ENCODE data around the gene MBOAT1.
A peak's percentile ranks its signal among the peaks of the same experiment; 100 is the strongest.

MBOAT1 gene

GRCh38 chr6:20235041-20235440, 22.8 kb upstream of the MBOAT1 start:
- in situ Hi-C loops (cut with MboI; ENCODE audit: low pct_unique_long_range_greater_than_20kb, low sequenced_read_pairs), result no loop called here
- DNase-seq, result no peak

GRCh38 chr6:20234136-20234535, 21.9 kb upstream of the MBOAT1 start:
- in situ Hi-C loops (cut with MboI; ENCODE audit: low pct_unique_long_range_greater_than_20kb, low sequenced_read_pairs), result no loop called here
- no peak for DNase-seq

GRCh38 chr6:20233007-20233730, 20.9 kb upstream of the MBOAT1 start:
- in situ Hi-C loops (cut with MboI; ENCODE audit: low pct_unique_long_range_greater_than_20kb, low sequenced_read_pairs), result no loop called here

GRCh38 chr6:20232188-20232587, 19.9 kb upstream of the MBOAT1 start:
- DNase-seq, result no peak
- in situ Hi-C loops (cut with MboI; ENCODE audit: low pct_unique_long_range_greater_than_20kb, low sequenced_read_pairs), result no loop called here

More at GRCh38 chr6:20233007-20233730, 20.9 kb upstream of the MBOAT1 start:
- no peak for DNase-seq

DNA sequence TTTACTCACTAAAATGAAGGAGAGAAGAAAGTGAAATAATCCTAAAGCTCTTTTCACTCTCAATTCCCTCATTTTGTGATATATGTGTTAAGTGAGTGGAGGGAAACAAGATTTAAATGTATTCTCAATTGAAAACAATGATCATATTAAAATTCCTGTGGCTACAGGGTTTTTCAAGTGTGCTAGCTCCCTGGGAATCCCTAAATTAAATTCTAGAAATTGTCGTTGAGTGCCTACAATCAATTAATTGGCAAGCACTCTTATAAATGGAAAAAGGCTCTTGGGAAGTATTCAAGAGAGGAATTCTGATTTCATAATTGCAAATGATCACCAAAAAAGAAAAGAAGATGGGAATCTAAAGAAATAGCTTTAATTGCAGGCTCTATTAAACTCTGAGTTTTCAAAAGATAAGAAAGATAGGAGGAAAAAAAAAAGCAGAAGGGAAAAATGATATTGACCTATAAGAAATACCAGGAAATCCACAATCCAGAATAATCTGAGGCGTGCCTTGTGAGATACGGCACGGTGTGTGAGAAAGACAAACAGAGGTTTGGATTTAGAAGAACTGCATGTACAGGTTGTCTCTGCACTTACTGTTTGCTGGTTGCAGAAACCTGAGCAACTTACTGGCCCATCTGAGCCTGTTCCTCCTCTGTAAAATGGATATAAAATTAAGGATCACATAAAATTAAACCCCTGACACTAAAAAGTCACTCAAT, 18.3 kb upstream of the MBOAT1 start:
- DNase-seq, result no peak
- in situ Hi-C loops (cut with MboI; ENCODE audit: low pct_unique_long_range_greater_than_20kb, low sequenced_read_pairs), result no loop called here

DNA sequence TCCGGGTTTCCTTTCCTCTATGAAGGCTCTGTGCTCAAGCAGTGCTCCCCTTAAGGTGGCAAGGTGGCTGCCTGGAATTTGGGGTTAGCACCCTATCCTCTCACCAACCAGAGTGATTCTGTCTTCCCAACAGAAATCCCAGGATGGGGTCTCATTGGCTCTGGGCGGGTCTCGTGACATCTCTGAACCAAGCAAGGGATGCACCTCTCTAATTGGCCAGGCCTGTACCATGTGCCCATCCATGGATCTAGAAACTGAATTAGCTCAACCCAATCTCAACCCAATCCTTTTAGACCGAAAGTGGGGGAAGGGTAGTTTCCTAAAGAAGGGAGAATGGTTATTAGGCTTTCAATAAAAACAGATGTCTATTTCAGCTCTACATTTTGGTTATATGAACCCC, 17.6 kb upstream of the MBOAT1 start:
- in situ Hi-C loops (cut with MboI; ENCODE audit: low pct_unique_long_range_greater_than_20kb, low sequenced_read_pairs), result no loop called here
- DNase-seq, result no peak

DNA sequence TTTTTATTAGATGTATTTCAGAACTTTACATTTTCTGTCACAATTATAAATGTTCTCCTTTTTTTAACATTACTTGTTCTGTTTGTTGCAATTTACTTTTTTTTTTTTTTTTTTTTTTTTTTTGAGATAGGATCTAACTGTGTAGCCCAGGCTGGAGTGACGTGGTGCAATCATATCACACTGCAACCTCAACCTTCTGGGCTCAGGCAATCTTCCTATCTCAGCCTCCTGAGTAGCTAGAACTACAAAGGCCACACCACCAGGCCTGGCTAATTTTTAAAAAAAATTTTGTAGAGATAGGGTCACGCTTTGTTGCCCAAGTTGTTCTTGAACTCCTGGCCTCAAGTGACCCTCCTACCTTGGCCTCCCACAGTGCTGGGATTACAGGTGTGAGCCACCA, 15.1 kb upstream of the MBOAT1 start:
- DNase-seq, result no peak
- in situ Hi-C loops (cut with MboI; ENCODE audit: low pct_unique_long_range_greater_than_20kb, low sequenced_read_pairs), result no loop called here

DNA sequence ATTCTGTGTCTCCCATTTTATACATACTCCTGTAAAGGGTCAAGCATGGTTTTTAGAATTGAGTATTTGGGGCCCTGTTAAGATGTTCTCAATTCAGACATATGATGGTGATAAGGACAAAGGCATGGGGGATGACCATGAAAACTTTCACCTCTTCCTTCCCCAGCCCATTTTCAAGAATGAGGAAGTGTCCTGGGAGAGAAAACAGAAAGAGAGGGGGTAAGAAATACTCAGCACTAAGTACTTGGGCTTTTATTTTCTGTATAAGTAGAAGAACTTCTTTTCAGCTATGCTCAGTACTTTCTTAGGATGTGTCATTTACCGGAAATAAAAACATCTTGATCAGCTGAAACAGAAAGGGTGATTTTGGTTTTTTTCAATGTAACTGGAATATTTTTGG, 10.9 kb upstream of the MBOAT1 start:
- in situ Hi-C loops (cut with MboI; ENCODE audit: low pct_unique_long_range_greater_than_20kb, low sequenced_read_pairs), result no loop called here
- DNase-seq, result peak; percentile 61

DNA sequence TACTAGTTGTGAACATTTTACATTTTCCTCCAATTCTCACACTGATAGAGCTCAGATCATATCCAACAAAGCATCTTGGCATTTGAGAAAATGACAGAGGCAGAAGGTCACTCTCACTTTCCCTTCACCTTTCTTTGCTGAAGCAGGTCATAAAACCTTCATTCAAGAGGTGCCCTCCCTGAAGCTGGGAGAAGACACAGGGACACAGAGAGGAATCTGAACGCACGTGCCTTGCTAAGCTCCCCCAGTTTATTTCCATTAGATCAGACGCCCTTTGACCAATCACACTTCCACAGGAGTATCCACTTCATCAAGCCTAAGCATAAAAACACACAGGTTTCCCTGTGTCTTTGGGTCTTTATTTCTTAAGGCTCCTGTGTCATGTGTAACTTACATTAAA, 9.2 kb upstream of the MBOAT1 start:
- DNase-seq, result no peak
- in situ Hi-C loops (cut with MboI; ENCODE audit: low pct_unique_long_range_greater_than_20kb, low sequenced_read_pairs), result no loop called here

DNA sequence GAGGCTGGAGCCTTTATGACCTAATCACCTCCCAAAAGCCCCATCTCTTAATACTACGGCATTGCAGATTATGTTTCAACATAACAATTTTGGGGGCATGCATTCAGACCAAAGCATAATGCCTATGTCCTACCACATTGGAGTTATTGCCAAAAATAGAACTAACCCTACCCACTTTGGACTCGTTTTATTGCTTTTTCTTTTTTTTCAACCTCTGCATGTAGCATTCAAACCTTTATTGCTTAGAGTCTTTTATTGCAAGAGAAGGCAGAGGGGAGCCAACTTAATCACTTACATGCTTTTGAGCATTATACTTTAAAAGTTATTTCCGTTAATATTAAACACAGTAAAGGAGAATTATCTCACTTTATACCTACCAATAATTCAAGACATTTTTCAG, 8.1 kb upstream of the MBOAT1 start:
- in situ Hi-C loops (cut with MboI; ENCODE audit: low pct_unique_long_range_greater_than_20kb, low sequenced_read_pairs), result no loop called here
- no peak for DNase-seq

DNA sequence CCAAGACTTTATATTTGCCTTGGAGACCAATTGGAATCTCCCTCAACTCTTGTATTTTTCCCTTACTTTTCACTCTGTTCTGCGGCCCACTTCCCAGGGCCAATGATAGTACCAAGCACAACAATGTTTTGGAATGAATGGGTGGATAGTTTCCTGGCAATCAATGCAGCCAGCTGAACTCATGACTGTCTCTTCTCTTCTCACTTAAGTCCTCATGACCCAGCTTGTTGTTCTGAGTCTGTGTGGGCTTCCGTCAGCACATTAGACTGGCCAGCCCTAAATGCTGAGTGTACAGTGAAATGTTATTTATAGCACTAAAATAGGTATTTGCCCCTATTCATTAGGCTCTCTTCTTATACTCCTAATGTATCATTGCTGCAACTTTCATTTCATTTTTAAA, 5.6 kb upstream of the MBOAT1 start:
- in situ Hi-C loops (cut with MboI; ENCODE audit: low pct_unique_long_range_greater_than_20kb, low sequenced_read_pairs), result no loop called here
- no peak for DNase-seq

DNA sequence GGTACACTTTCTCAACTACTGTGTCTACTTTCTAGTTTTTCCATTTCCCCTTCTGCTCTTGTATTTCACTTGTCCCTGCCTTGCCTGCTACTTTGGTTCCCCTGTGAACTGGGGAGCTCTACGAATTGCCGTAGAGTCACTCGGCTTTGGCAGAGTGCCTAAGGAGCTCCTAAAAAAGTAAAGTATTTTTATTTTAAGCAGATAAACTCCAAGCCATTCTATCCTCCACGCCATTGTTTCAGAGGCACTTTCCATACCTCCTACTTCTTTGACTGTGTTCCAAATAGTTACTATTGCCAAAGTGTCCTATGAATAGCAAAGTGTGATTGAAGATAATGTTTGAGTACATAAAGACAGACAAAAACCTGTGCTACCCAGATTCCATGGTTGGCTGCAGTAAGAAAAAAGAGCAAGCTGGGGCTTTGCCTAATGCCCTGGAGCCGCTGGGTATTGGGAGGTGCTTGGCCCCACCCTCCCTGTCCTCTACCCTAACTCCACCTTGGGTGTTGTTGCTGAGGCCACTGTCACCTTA, 5.1 kb upstream of the MBOAT1 start:
- in situ Hi-C loops (cut with MboI; ENCODE audit: low pct_unique_long_range_greater_than_20kb, low sequenced_read_pairs), result no loop called here
- DNase-seq, result no peak

DNA sequence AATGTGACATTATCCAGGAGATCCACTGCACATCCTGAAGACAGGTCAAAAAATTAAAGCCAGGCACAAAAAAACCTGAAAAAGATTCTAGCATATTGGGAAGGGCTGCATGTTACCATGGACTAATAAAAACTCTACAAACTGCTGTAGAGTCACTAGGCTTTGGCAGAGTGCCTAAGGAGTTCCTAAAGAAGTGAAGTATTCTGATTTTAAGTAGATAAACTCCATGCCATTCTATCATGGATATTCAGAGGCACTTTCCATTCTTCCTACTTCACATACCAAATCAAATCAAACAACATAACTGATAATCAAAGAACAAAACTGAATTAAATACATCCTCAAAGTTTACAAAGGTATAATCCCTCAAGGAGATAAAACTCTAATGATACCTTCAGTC, 3.0 kb upstream of the MBOAT1 start:
- in situ Hi-C loops (cut with MboI; ENCODE audit: low pct_unique_long_range_greater_than_20kb, low sequenced_read_pairs), result no loop called here

GRCh38 chr6:20213271-20213798, 1.1 kb upstream of the MBOAT1 start:
- in situ Hi-C loops (cut with MboI; ENCODE audit: low pct_unique_long_range_greater_than_20kb, low sequenced_read_pairs), result no loop called here
- peak; percentile 74 for DNase-seq

More for the DNA sequence above, 3.0 kb upstream of the MBOAT1 start:
- no peak for DNase-seq

DNA sequence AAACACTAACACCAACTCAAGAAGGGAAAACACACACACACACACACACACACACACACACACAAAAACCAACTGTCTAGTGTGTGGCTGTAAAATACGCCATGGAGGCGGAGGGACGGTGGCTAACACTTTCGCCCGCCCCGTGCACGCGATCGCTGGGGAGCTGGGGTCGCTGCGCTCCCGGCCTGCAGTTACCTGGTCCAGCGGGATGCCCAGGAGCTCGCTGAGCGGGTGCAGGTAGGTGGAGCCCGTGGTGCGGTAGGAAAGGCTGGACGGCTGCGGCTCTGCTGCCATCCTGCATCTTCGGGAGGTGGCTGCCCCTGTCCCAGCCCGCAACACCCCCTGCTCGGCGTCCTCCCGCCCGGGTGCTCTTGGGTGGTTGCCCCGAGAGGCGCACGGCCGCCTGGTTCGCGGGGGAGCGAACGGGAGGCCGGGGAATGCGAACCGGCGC, 303 bp downstream of the MBOAT1 start:
- in situ Hi-C loops (cut with MboI; ENCODE audit: low pct_unique_long_range_greater_than_20kb, low sequenced_read_pairs), result no loop called here
- DNase-seq, result no peak

- in situ Hi-C loops (cut with MboI; ENCODE audit: low pct_unique_long_range_greater_than_20kb, low sequenced_read_pairs), result no loop called here
- DNase-seq, result peak; percentile 54
These were observed 980 bp downstream of the MBOAT1 start for GRCh38 chr6:20211037-20211940.

GRCh38 chr6:20210158-20210557, 2.1 kb downstream of the MBOAT1 start:
- DNase-seq, result no peak
- in situ Hi-C loops (cut with MboI; ENCODE audit: low pct_unique_long_range_greater_than_20kb, low sequenced_read_pairs), result no loop called here

GRCh38 chr6:20208687-20209378, 3.4 kb downstream of the MBOAT1 start:
- DNase-seq, result no peak
- in situ Hi-C loops (cut with MboI; ENCODE audit: low pct_unique_long_range_greater_than_20kb, low sequenced_read_pairs), result no loop called here

DNA sequence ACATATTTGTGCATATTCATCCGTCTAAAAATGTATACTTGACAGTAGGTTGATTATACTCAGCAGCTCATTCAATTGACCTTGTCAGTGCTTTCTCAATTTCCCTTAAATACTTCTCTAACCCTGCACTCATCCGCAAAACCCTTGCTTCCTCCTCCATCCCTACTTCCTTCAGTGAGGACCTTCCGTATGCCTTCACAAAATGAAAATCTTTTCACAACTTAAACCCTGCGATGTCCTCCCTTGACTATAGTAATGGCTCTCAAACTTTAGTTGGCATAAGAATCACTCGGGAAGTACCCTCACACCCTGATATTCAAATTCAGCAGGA, 5.2 kb downstream of the MBOAT1 start:
- in situ Hi-C loops (cut with MboI; ENCODE audit: low pct_unique_long_range_greater_than_20kb, low sequenced_read_pairs), result no loop called here
- DNase-seq, result no peak
